LNCaP clone FGC (cell line): ENCODE results near the gene TASP1.

Experiments used
- DNase-seq: peaks from one replicate; pipeline ENCODE4 v3.0.0-alpha.2; 2011; ENCODE audit warnings: low read depth
- H3K4me3 ChIP-seq: 2 replicates; pipeline ENCODE4 v1.5.1; 2011; ENCODE audit warnings: mild to moderate bottlenecking, low read depth, low read length, control low read depth
- CTCF ChIP-seq: IDR thresholded peaks from 2 replicates; pipeline ENCODE4 v1.5.1; 2012; ENCODE audit warnings: mild to moderate bottlenecking; ENCODE audit not compliant: control insufficient read depth, insufficient read depth; ENCODE audit errors: extremely low read depth

Gene TASP1

GRCh38 chr20:13567663-13568062 lies 71.1 kb downstream of the TASP1 start:
- no peak for TF ChIP-seq CTCF
- H3K4me3 ChIP-seq = no peak overlapping the region
- DNase-seq = no peak

DNA sequence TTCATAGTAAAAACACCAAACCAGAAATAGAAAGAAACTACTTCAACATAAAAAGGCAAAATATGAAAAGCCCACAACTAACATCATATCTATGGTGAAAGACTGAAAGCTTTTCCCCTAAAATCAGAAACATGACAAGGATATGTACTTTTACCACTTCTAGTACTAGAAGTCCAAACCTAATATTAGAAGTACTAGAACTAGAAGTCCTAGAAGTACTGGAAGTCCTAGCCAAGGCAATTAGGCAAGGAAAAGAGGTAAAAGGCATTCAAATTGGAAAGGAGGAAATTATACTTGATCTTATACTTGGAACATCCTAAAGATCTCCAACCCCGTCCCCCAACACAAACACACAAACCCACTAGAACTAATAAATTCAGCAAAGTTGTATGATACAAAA lies 74.9 kb downstream of the TASP1 start:
- no peak for DNase-seq
- TF ChIP-seq CTCF = no peak
- no peak overlapping the region for H3K4me3 ChIP-seq

- H3K4me3 ChIP-seq = no peak overlapping the region
- DNase-seq = no peak
- TF ChIP-seq CTCF = no peak
Observed at GRCh38 chr20:13554706-13555105, 84.0 kb downstream of the TASP1 start.

DNA sequence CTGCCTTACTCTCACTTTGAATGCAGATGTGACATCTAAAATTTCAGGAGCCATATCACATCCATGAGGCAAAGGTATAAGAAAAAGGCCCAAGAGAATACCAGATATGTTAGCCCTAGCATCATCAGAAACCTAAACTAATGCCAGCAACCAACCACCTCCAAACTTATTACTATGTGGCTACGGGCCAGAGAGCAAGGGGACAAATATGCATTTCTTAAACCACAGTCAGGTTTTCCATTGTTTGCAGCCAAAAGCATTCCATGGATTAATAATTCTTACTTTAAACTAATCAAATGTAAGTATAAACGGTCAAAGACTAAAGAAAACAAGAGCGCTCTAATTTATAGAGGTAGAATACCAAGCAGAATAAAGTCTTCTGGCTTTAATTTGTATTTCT lies 84.7 kb downstream of the TASP1 start:
- DNase-seq = no peak
- no peak overlapping the region for H3K4me3 ChIP-seq
- TF ChIP-seq CTCF = no peak

GRCh38 chr20:13552061-13552460 lies 86.7 kb downstream of the TASP1 start:
- DNase-seq = no peak
- TF ChIP-seq CTCF = no peak
- H3K4me3 ChIP-seq = no peak overlapping the region

- DNase-seq = no peak
- no peak overlapping the region for H3K4me3 ChIP-seq
- TF ChIP-seq CTCF = no peak
Observed at GRCh38 chr20:13549451-13549850, 89.3 kb downstream of the TASP1 start.

DNA sequence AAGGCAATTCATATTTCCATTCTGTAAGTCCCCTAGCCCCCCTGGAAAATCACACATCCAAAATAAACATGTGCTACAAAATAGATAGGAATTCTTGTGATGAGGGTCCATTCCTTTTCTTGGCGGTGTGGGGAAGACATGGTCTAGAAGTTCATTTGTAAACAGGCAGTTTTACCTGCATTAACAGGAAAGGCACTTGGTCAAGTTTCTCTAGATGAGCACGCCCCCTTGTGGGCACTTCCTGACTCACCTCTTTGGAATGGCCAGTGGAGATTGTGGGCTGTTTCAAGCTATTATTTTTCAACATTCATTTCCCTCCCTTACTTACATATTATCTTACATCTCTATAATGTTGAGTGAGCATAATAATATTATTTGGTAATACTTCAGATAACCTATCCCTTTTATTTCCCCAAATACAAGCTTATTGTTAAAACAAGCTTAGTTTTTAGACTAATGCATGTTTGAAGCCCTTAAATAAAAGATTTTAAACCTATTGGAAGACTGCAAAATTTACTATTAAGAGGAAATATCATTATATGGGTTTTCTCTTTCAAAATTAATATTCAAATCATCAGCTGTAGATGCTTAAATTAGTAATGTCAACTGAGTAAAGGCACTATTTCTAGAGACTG lies 92.1 kb downstream of the TASP1 start:
- no peak overlapping the region for H3K4me3 ChIP-seq
- DNase-seq = peak; percentile 34
- peak; percentile 84 for TF ChIP-seq CTCF
